GM23248 (cell line): ENCODE results near the gene SPTAN1. TPM values are rescaled to one million over a fixed set of nuclear protein-coding genes. Genes with fewer than 3 reads are reported as not detected.
"Not testable (repeated sequence)": the region's sequence is repeated elsewhere in the genome, so short reads cannot be mapped to it uniquely, and the experiment has no call there.

Source experiments
- DNase-seq: peaks from one replicate; pipeline ENCODE4 v3.0.0-alpha.2; 2015
- H2AFZ ChIP-seq: fragments of 200-600 bp; sonication (generic); 2 replicates; pipeline ENCODE4 v1.6.1; 2016; ENCODE audit warnings: antibody characterized with exemption
- H3F3A ChIP-seq: fragments of 200-600 bp; sonication (generic); 2 replicates; pipeline ENCODE4 v1.6.1; 2016; ENCODE audit warnings: mild to moderate bottlenecking, antibody characterized with exemption, mixed run types; ENCODE audit not compliant: insufficient read depth
- H3K27ac ChIP-seq: fragments of 200-600 bp; sonication (generic); 2 replicates; pipeline ENCODE4 v1.5.1; 2016; ENCODE audit warnings: mild to moderate bottlenecking
- H3K27me3 ChIP-seq: fragments of 200-600 bp; sonication (generic); replicated peaks from 2 replicates; pipeline ENCODE4 v1.6.1; 2016; ENCODE audit warnings: mild to moderate bottlenecking; ENCODE audit not compliant: insufficient read depth
- H3K36me3 ChIP-seq: fragments of 200-600 bp; sonication (generic); 2 replicates; pipeline ENCODE4 v1.6.1; 2016; ENCODE audit warnings: low read depth, mild to moderate bottlenecking
- H3K4me1 ChIP-seq: fragments of 200-600 bp; sonication (generic); 2 replicates; pipeline ENCODE4 v1.6.1; 2016; ENCODE audit warnings: mild to moderate bottlenecking; ENCODE audit not compliant: insufficient read depth
- H3K4me2 ChIP-seq: fragments of 200-600 bp; sonication (generic); one replicate; pipeline ENCODE4 v1.6.1; 2016; ENCODE audit warnings: mild to moderate bottlenecking; ENCODE audit not compliant: unreplicated experiment
- H3K4me3 ChIP-seq: fragments of 200-600 bp; sonication (generic); 2 replicates; pipeline ENCODE4 v1.5.1; 2016; ENCODE audit warnings: mild to moderate bottlenecking
- H3K79me2 ChIP-seq: fragments of 200-600 bp; sonication (generic); 2 replicates; pipeline ENCODE4 v1.6.1; 2016; ENCODE audit warnings: mild to moderate bottlenecking; ENCODE audit not compliant: insufficient read depth
- H3K9ac ChIP-seq: fragments of 200-600 bp; sonication (generic); 2 replicates; pipeline ENCODE4 v1.6.1; 2016; ENCODE audit warnings: mild to moderate bottlenecking
- H3K9me2 ChIP-seq: fragments of 200-600 bp; sonication (generic); 2 replicates; pipeline ENCODE4 v1.6.1; 2016; ENCODE audit warnings: mixed run types, mild to moderate bottlenecking, moderate library complexity; ENCODE audit not compliant: insufficient read depth
- H3K9me3 ChIP-seq: fragments of 200-600 bp; sonication (generic); one replicate; pipeline ENCODE4 v1.6.1; 2017; ENCODE audit warnings: low read depth
- H4K20me1 ChIP-seq: fragments of 200-600 bp; sonication (generic); 2 replicates; pipeline ENCODE4 v1.6.0; 2016; ENCODE audit not compliant: insufficient read depth
- EZH2 ChIP-seq: fragments of 200-600 bp; sonication (generic); IDR thresholded peaks from 2 replicates; pipeline ENCODE4 v1.6.1; 2018; ENCODE audit warnings: antibody characterized with exemption, mild to moderate bottlenecking; ENCODE audit not compliant: insufficient read depth, poor library complexity, severe bottlenecking
- EZH2phosphoT487 ChIP-seq: fragments of 200-600 bp; sonication (generic); IDR thresholded peaks from 2 replicates; pipeline ENCODE4 v1.6.1; 2018; ENCODE audit warnings: antibody characterized with exemption, moderate library complexity, mild to moderate bottlenecking, low read depth; ENCODE audit not compliant: insufficient read depth
- WGBS, 2 experiments: methylation state at CpG; one replicate each; pipeline ENCODE4 v1.1.6; 2015 to 2017; ENCODE audit warnings: low lambda C conversion rate in 2 of 2, low coverage in 1 of 2; ENCODE audit errors: missing lambda C conversion rate in 2 of 2; 5-methylcytosine and 5-hydroxymethylcytosine counted together
- in situ Hi-C: fragments of 300-500 bp; cut with MboI; formaldehyde crosslinking; loops from 2 replicates; pipeline ENCODE4 v1.15.0; 2020
- polyA plus RNA-seq: library from polyadenylated mRNA; unstranded; fragments of >200 nt; fragmentation: Nextera tagmentation; extraction: Ambion mirVana; gene quantifications from 2 replicates; pipeline ENCODE4 v1.2.1, GENCODE V29; 2016
- total RNA-seq: library from RNA; depleted of rRNA; stranded (reverse); fragments of >200 nt; shearing (Covaris generic); gene quantifications from 2 replicates; pipeline ENCODE4 v1.2.3, GENCODE V29; 2014

Gene SPTAN1
- total and polyA plus RNA-seq, 2 experiments from 2014 or later = 144 to 275 TPM

DNA sequence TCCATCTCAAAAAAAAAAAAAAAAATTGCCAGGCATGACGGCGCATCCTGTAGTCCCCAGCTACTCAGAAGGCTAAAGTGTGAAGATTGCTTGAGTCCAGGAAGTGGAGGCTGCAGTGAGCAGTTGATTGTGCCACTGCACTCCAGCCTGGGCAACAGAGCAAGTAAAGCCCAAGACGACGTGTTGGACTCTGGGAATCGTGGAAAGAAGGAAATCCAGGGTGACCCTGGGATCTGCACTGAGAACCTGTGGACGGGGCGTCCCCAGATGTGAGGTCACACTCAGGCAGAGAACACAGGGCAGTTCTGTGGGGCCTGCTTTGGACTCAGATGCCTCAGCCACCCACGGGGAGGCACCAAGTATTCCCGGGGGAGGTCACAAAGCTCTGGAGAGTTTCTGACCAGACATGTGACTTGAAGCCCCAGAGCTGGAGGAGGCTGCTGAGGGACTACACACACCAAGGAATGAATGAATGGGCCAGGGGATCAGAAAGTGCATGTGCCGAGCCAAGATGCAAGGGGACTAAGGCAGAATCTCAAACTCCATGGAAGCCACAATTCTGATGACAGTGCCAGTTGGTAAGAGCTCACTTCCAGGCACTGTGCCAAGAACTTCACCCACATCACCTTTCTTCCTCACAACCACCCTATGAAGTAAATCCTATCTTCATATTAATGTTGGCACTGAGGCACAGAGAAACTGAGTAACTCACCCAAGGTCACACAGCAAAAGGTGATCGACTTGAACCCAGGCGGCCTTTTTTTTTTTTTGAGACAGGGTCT, 91.3 kb downstream of the SPTAN1 start:
- H3K4me1 ChIP-seq = peaks cover 5% of the 10 kb centered on the region; the same call in 1 of the 2 replicates
- WGBS, 2 experiments = 80 to 82% methylated on average over 12 of the region's 12 CpGs
- H3F3A ChIP-seq = no peaks in the 10 kb centered on the region
- TF ChIP-seq EZH2 (no peak), EZH2phosphoT487 (no peak)
- no peaks in the 10 kb centered on the region for H3K9me2 ChIP-seq
- H3K9ac ChIP-seq = no peak overlapping the region
- H3K4me3 ChIP-seq = no peak overlapping the region
- H3K36me3 ChIP-seq = no peaks in the 10 kb centered on the region
- in situ Hi-C loops = no loop called here
- H4K20me1 ChIP-seq = no peaks in the 10 kb centered on the region
- peak; percentile 34 for DNase-seq
- H3K9me3 ChIP-seq = no peaks in the 10 kb centered on the region
- no peak overlapping the region for H2AFZ ChIP-seq
- H3K79me2 ChIP-seq = 0 out of 2 replicates have a peak, but pooled peaks cover 9% of the 10 kb centered on the region
- no peak overlapping the region for H3K27ac ChIP-seq
- no peak overlapping the region for H3K4me2 ChIP-seq
- H3K27me3 ChIP-seq = no peaks in the 10 kb centered on the region

DNA sequence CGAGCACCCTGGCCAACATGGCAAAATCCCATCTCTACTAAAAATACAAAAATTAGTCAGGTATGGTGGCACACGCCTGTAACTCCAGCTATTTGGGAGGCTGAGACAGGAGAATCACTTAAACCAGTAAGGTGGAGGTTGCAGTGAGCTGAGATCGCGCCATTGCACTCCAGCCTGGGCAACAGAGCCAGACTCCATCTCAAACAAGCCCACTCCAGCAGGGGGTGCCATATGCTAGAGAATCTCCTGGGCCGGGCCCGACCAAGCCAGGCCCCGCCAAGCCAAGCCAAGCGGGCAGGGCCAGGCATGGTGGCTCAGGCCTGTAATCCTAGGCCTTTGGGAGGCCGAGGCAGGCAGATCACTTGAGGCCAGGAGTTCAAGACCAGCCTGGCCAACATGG, 95.8 kb downstream of the SPTAN1 start:
- H3K36me3 ChIP-seq, in situ Hi-C loops, H3K9ac ChIP-seq, H3K4me1 ChIP-seq, H3K9me3 ChIP-seq, H4K20me1 ChIP-seq, H3K4me3 ChIP-seq, H2AFZ ChIP-seq, H3K27ac ChIP-seq, H3K4me2 ChIP-seq, H3K9me2 ChIP-seq, H3F3A ChIP-seq, H3K79me2 ChIP-seq, H3K27me3 ChIP-seq: not testable (repeated sequence)
- peak; percentile 63 for DNase-seq
- WGBS, 2 experiments = 87 to 94% methylated on average over 9 of the region's 9 CpGs

DNA sequence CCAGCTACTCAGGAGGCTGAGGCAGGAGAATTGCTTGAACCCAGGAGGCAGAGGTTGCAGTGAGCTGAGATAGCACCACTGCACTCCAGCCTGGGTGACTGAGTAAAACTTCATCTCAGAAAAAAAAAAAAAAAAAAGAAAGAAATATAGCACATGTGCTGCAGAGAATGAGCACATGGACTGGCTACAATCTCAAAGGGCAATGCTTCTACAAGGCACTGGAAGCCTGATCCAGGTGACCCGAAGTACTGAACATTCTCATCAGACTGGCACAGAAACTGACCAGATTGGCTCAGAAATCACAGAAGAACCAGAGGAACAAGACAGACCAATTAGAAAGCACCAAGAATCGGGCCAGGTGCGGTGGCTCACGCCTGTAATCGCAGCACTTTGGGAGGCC, 99.4 kb downstream of the SPTAN1 start:
- H4K20me1 ChIP-seq = no peaks in the 10 kb centered on the region
- H3K4me2 ChIP-seq = no peak overlapping the region
- H3K9me3 ChIP-seq = no peaks in the 10 kb centered on the region
- no peak overlapping the region for H3K9ac ChIP-seq
- H3K27ac ChIP-seq = no peak overlapping the region
- 89 to 92% methylated on average over 5 of the region's 5 CpGs for WGBS, 2 experiments
- peaks cover 8% of the 10 kb centered on the region for H3K79me2 ChIP-seq
- H2AFZ ChIP-seq = no peak overlapping the region
- no peaks in the 10 kb centered on the region for H3K27me3 ChIP-seq
- in situ Hi-C loops = no loop called here
- no peaks in the 10 kb centered on the region for H3K9me2 ChIP-seq
- H3K36me3 ChIP-seq = no peaks in the 10 kb centered on the region
- no peak for DNase-seq
- H3K4me1 ChIP-seq = no peaks in the 10 kb centered on the region
- no peak overlapping the region for H3K4me3 ChIP-seq
- H3F3A ChIP-seq = no peaks in the 10 kb centered on the region
- TF ChIP-seq EZH2phosphoT487 (no peak), EZH2 (no peak)

DNA sequence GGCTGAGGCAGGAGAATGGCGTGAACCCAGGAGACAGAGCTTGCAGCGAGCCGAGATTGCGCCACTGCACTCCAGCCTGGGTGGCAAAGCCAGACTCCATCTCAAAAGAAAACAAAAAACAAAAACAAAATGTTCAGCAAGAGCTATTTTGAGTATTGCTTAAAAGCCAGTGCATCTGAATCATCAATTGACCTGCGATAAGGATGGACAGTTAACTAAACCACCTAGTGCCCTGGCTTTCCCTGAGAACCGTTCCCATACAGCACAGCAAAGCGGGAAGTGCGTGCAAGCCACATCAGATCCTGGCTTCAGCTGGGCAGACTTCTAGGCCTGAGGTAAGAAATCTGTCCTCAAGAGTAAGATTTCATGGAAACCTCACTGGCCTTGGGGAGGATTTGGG, 101.5 kb downstream of the SPTAN1 start:
- Histone ChIP-seq H3K9me3 (no peaks in the 10 kb centered on the region), H3K9me2 (no peaks in the 10 kb centered on the region), H3K79me2 (peaks cover 8% of the 10 kb centered on the region), H3F3A (peaks cover 6% of the 10 kb centered on the region; the same call in 1 of the 2 replicates), H3K36me3 (no peaks in the 10 kb centered on the region), H3K27ac (no peak overlapping the region), H4K20me1 (no peaks in the 10 kb centered on the region), H2AFZ (no peak overlapping the region), H3K4me3 (no peak overlapping the region), H3K9ac (no peak overlapping the region), H3K4me1 (no peaks in the 10 kb centered on the region), H3K4me2 (no peak overlapping the region), H3K27me3 (no peaks in the 10 kb centered on the region)
- 92 to 93% methylated on average over 5 to 8 of the region's 8 CpGs for WGBS, 2 experiments
- DNase-seq = no peak
- in situ Hi-C loops = no loop called here
- TF ChIP-seq EZH2 (no peak), EZH2phosphoT487 (no peak)
